Prostate gland (tissue), 2 donors: ENCODE measurements around the gene MKRN2.

Experiments
- CTCF ChIP-seq, 4 experiments: fragments of 200-600 bp in 2 of 4; fragments of 450-650 bp in 2 of 4; sonication (generic) in 2 of 4; IDR thresholded peaks; 1 replicate in 3 of 4; 2 replicates in 1 of 4; pipeline ENCODE4 v1.5.1; 2016 to 2019; ENCODE audit warnings: antibody characterized with exemption in 4 of 4, mild to moderate bottlenecking in 2 of 4, moderate library complexity in 2 of 4
- POLR2A ChIP-seq: fragments of 450-650 bp; IDR thresholded peaks from one replicate; pipeline ENCODE4 v1.6.1; 2016; ENCODE audit warnings: antibody characterized with exemption, mild to moderate bottlenecking

DNA sequence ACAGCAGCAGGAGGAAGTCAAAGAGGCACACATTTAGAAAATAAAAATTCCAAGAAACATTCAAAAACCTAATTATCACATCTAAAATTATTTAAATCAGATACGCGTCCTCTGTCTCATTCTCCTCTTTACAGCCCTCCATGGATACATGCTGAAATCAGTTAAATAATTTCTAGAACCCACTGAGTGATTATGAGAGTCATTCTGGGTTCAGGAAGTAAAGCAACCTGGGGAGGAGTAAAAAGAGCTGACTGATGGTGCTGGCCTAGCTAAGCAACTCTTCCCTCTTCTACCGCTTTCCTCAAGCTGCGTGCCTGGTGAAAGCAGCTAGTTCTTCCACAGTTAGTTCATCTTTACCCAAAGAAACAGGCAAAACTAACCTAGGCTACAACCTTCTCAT is 58.4 kb downstream of the MKRN2 start:
- TF ChIP-seq POLR2A (no peak), CTCF (IDR thresholded peaks at IDR 0.05) (no peak)
